ENCODE measurements around the gene PCDH11X.
"Not testable (repeated sequence)": the region's sequence is repeated elsewhere in the genome, so short reads cannot be mapped to it uniquely, and the experiment has no call there.

PCDH11X gene

GRCh38 chrX:91825321-91825720 lies 46.1 kb downstream of the PCDH11X start:
- H3K4me1 ChIP-seq (ENCODE audit: insufficient read depth, low read length); H3K9me3 ChIP-seq (ENCODE audit: low read length); H3K9ac ChIP-seq (ENCODE audit: low read length); H3K27ac ChIP-seq (ENCODE audit: low read depth, low read length); H3K4me3 ChIP-seq (ENCODE audit: low read depth in 1 of 2, low read length in 2 of 2); H3K36me3 ChIP-seq (ENCODE audit: insufficient read depth, low read length); H3K27me3 ChIP-seq (ENCODE audit: control insufficient read depth in 1 of 2, insufficient read depth in 2 of 2, low read length in 2 of 2): not testable (repeated sequence)
